ENCODE results near the gene APOBEC4.

Gene APOBEC4

GRCh38 chr1:183674339-183674738 is 21.2 kb upstream of the APOBEC4 start:
- H3K27ac ChIP-seq: no peak overlapping the region
- no peak for TF ChIP-seq CTCF (IDR thresholded peaks at IDR 0.05)
- TF ChIP-seq ZFX (IDR thresholded peaks at IDR 0.05; ENCODE audit: borderline replicate concordance): no peak

- TF ChIP-seq ZFX (IDR thresholded peaks at IDR 0.05; ENCODE audit: borderline replicate concordance): no peak
- TF ChIP-seq CTCF (IDR thresholded peaks at IDR 0.05): no peak
- no peak overlapping the region for H3K27ac ChIP-seq
These were observed 20.6 kb upstream of the APOBEC4 start for GRCh38 chr1:183673605-183674323.

- TF ChIP-seq ZFX (IDR thresholded peaks at IDR 0.05; ENCODE audit: borderline replicate concordance) (no peak), CTCF (IDR thresholded peaks at IDR 0.05) (peak; percentile 16; the same call in 1 of the 2 replicates)
- no peak overlapping the region for H3K27ac ChIP-seq
These were observed 17.1 kb upstream of the APOBEC4 start for GRCh38 chr1:183670169-183670568.

GRCh38 chr1:183656355-183656754 is 3.2 kb upstream of the APOBEC4 start:
- no peak overlapping the region for H3K27ac ChIP-seq
- TF ChIP-seq CTCF (IDR thresholded peaks at IDR 0.05): no peak
- no peak for TF ChIP-seq ZFX (IDR thresholded peaks at IDR 0.05; ENCODE audit: borderline replicate concordance)

GRCh38 chr1:183655562-183656075 is 2.5 kb upstream of the APOBEC4 start:
- no peak for TF ChIP-seq ZFX (IDR thresholded peaks at IDR 0.05; ENCODE audit: borderline replicate concordance)
- TF ChIP-seq CTCF (IDR thresholded peaks at IDR 0.05): peak; percentile 99
- no peak overlapping the region for H3K27ac ChIP-seq

- TF ChIP-seq CTCF (IDR thresholded peaks at IDR 0.05) (no peak), ZFX (IDR thresholded peaks at IDR 0.05; ENCODE audit: borderline replicate concordance) (no peak)
- H3K27ac ChIP-seq: no peak overlapping the region
These were observed 1.6 kb upstream of the APOBEC4 start for GRCh38 chr1:183654706-183655105.

- no peak overlapping the region for H3K27ac ChIP-seq
- TF ChIP-seq CTCF (IDR thresholded peaks at IDR 0.05) (no peak), ZFX (IDR thresholded peaks at IDR 0.05; ENCODE audit: borderline replicate concordance) (no peak)
These were observed 848 bp upstream of the APOBEC4 start for GRCh38 chr1:183653876-183654451.
